Mucosa of rectum (tissue), 2 donors: ENCODE data around the gene GATA2.

Experiments used
- H3K27ac ChIP-seq, 2 donors: one replicate each; pipeline ENCODE4 v1.7.0; 2013; ENCODE audit warnings: inconsistent platforms in 2 of 2, low read depth in 2 of 2, low read length in 2 of 2
- H3K27me3 ChIP-seq, 2 donors: one replicate each; pipeline ENCODE4 v1.7.0; 2013; ENCODE audit warnings: low read length in 2 of 2; ENCODE audit not compliant: control insufficient read depth in 2 of 2, insufficient read depth in 2 of 2
- H3K36me3 ChIP-seq, 2 donors: one replicate each; pipeline ENCODE4 v1.7.0; 2013; ENCODE audit warnings: low read length in 2 of 2; ENCODE audit not compliant: control insufficient read depth in 2 of 2, insufficient read depth in 2 of 2
- H3K4me1 ChIP-seq, 2 donors: one replicate each; pipeline ENCODE4 v1.7.0; 2013; ENCODE audit warnings: low read length in 2 of 2, mild to moderate bottlenecking in 1 of 2; ENCODE audit not compliant: control insufficient read depth in 2 of 2, insufficient read depth in 2 of 2
- H3K4me3 ChIP-seq, 2 donors: one replicate each; pipeline ENCODE4 v1.7.0; 2013; ENCODE audit warnings: low read length in 2 of 2
- H3K9ac ChIP-seq, 2 donors: one replicate each; pipeline ENCODE4 v1.7.0; 2013; ENCODE audit warnings: low read length in 2 of 2, low read depth in 1 of 2, mild to moderate bottlenecking in 1 of 2
- H3K9me3 ChIP-seq, 2 donors: one replicate each; pipeline ENCODE4 v1.7.0; 2013; ENCODE audit warnings: low read length in 2 of 2; ENCODE audit not compliant: control insufficient read depth in 2 of 2
- donor health status: healthy.
- donor health status: Normal muscosa, but diverticular disease.

The GATA2 gene

DNA sequence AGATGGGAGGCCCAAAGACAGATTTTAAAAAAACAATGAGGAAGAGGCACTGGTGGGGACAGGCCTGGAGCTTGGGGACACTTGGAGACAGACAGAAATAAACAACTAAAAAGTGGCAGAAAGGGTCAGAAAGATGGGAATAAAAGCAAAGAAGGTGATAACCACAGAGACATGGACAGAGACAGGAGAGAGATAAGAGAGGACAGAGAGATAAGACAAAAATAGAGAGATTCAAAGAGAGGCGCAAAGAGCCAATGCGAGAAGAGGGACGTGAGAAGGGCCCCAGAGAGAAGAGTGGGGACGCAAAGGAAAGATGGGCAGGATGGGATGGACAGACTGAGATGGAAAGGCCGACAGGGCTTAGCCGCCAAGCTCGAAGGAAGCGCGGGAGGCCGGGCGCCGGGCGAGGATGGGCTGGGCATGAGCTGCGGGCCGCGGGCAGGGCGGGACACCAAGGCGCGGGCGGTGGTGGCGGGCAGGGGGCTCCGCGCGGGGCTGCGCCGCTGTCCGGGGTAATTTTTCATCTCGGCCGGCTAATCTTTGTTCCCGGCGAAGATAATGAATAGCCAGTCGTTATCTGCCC is 3.1 kb upstream of the GATA2 start:
- no peak overlapping the region for H3K4me3 ChIP-seq

GRCh38 chr3:128495435-128495970 is 2.5 kb upstream of the GATA2 start:
- H3K36me3 ChIP-seq, result no peaks in the 10 kb centered on the region
- H3K27ac ChIP-seq, result no peak overlapping the region
- H3K9me3 ChIP-seq, result no peaks in the 10 kb centered on the region
- peaks cover 0 to 7% of the 10 kb centered on the region in 2 donors for H3K4me1 ChIP-seq
- no peak overlapping the region for H3K4me3 ChIP-seq
- peaks cover 71 to 78% of the 10 kb centered on the region in 2 donors for H3K27me3 ChIP-seq
- no peak overlapping the region for H3K9ac ChIP-seq

More for the DNA sequence above, 3.1 kb upstream of the GATA2 start:
- Histone ChIP-seq H3K4me1 (peaks cover 0 to 7% of the 10 kb centered on the region in 2 donors), H3K9me3 (no peaks in the 10 kb centered on the region), H3K27ac (no peak overlapping the region), H3K9ac (no peak overlapping the region), H3K36me3 (no peaks in the 10 kb centered on the region), H3K27me3 (peaks cover 67 to 73% of the 10 kb centered on the region in 2 donors)

DNA sequence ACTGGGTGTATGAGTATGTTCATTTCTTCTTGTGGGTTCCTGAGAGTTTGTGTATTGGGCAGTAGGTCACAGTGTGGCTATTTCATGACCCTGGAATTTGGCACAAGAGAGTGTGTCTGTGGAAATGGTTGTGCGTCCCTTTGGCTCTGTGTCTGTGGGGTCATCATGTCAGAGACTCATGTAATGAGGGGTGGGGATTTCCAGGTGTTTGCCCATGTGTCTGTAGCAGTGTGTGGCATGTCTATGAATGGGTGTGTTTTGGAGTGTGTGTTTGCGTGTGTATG is 1.3 kb upstream of the GATA2 start:
- no peak overlapping the region for H3K27ac ChIP-seq
- no peak overlapping the region for H3K4me3 ChIP-seq
- no peak overlapping the region for H3K9ac ChIP-seq
- H3K36me3 ChIP-seq, result no peaks in the 10 kb centered on the region
- peaks cover 9 to 12% of the 10 kb centered on the region in 2 donors for H3K4me1 ChIP-seq
- no peaks in the 10 kb centered on the region for H3K9me3 ChIP-seq
- H3K27me3 ChIP-seq, result peaks cover 75 to 81% of the 10 kb centered on the region in 2 donors

GRCh38 chr3:128493570-128494366 is 767 bp upstream of the GATA2 start:
- peaks cover 71 to 77% of the 10 kb centered on the region in 2 donors for H3K27me3 ChIP-seq
- H3K9ac ChIP-seq, result no peak overlapping the region
- no peaks in the 10 kb centered on the region for H3K9me3 ChIP-seq
- peaks cover 9 to 13% of the 10 kb centered on the region in 2 donors for H3K4me1 ChIP-seq
- no peaks in the 10 kb centered on the region for H3K36me3 ChIP-seq
- no peak overlapping the region for H3K27ac ChIP-seq
- no peak overlapping the region for H3K4me3 ChIP-seq

- H3K27ac ChIP-seq, result no peak overlapping the region
- H3K36me3 ChIP-seq, result no peaks in the 10 kb centered on the region
- H3K9me3 ChIP-seq, result no peaks in the 10 kb centered on the region
- no peak overlapping the region for H3K9ac ChIP-seq
- H3K4me3 ChIP-seq, result no peak overlapping the region
- H3K27me3 ChIP-seq, result peaks cover 71 to 77% of the 10 kb centered on the region in 2 donors
- peaks cover 14 to 18% of the 10 kb centered on the region in 2 donors for H3K4me1 ChIP-seq
Observed at GRCh38 chr3:128491941-128492670, 895 bp downstream of the GATA2 start.

- Histone ChIP-seq H3K4me3 (no peak overlapping the region), H3K27ac (no peak overlapping the region)
Observed at GRCh38 chr3:128491691-128491940, 1.4 kb downstream of the GATA2 start.

GRCh38 chr3:128490915-128491690 is 1.9 kb downstream of the GATA2 start:
- Histone ChIP-seq H3K9ac (no peak overlapping the region), H3K4me3 (peak overlapping the region in 1 of 2 donors; percentile 9), H3K27me3 (peaks cover 74 to 80% of the 10 kb centered on the region in 2 donors), H3K9me3 (no peaks in the 10 kb centered on the region), H3K4me1 (peaks cover 14 to 21% of the 10 kb centered on the region in 2 donors), H3K36me3 (no peaks in the 10 kb centered on the region), H3K27ac (no peak overlapping the region)

More at GRCh38 chr3:128491691-128491940, 1.4 kb downstream of the GATA2 start:
- Histone ChIP-seq H3K36me3 (no peaks in the 10 kb centered on the region), H3K4me1 (peaks cover 14 to 19% of the 10 kb centered on the region in 2 donors), H3K27me3 (peaks cover 71 to 77% of the 10 kb centered on the region in 2 donors), H3K9me3 (no peaks in the 10 kb centered on the region), H3K9ac (no peak overlapping the region)

DNA sequence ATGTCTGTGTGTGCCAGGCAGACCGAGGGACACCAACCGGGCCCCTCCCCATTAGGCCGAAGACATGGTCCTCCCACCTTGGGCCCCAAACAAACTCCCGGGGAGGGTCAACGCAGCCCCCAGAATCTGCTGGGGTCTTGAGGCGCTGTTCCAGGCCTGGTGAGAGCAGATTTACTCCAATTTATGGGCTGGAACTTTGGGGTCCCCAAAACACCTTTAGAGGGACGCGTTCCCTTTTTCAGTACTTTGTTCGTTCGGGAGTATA is 2.4 kb downstream of the GATA2 start:
- Histone ChIP-seq H3K9ac (no peak overlapping the region), H3K9me3 (no peaks in the 10 kb centered on the region), H3K36me3 (no peaks in the 10 kb centered on the region), H3K4me1 (peaks cover 14 to 21% of the 10 kb centered on the region in 2 donors), H3K4me3 (peak overlapping the region in 1 of 2 donors; percentile 7), H3K27me3 (peaks cover 77 to 80% of the 10 kb centered on the region in 2 donors), H3K27ac (no peak overlapping the region)

GRCh38 chr3:128489927-128490649 is 2.9 kb downstream of the GATA2 start:
- Histone ChIP-seq H3K9ac (peak overlapping the region in 1 of 2 donors; percentile 62), H3K27me3 (peaks cover 77 to 80% of the 10 kb centered on the region in 2 donors), H3K4me3 (peak overlapping the region; percentile 60 to 61), H3K4me1 (peaks cover 14 to 21% of the 10 kb centered on the region in 2 donors), H3K9me3 (no peaks in the 10 kb centered on the region), H3K36me3 (no peaks in the 10 kb centered on the region), H3K27ac (peak overlapping the region; percentile 18 to 32)
